Natural killer cell (primary cell): ENCODE measurements around the gene MVP. TPM values are rescaled to one million over a fixed set of nuclear protein-coding genes. Genes with fewer than 3 reads are reported as not detected.
"Not testable (repeated sequence)": the region's sequence is repeated elsewhere in the genome, so short reads cannot be mapped to it uniquely, and the experiment has no call there.

Experiments
- ATAC-seq, 3 donors: fragments of 150-1000 bp in 2 of 3; fragments of 200-7000 bp in 1 of 3; cut with Tn5 transposase; 1 replicate in 1 of 3; 2 replicates in 2 of 3; pipeline ENCODE4 v1.10.0; 2021; ENCODE audit warnings: mild to moderate bottlenecking in 2 of 3, moderate library complexity in 2 of 3
- DNase-seq, 2 donors: peaks; one replicate each; pipeline versions ENCODE4 v3.0.0 to v3.0.0-alpha.2; 2013 to 2021; ENCODE audit warnings: mixed read lengths in 1 of 2
- H3K27ac ChIP-seq: one replicate; pipeline ENCODE4 v1.5.1; 2013; ENCODE audit warnings: mild to moderate bottlenecking, low read length
- H3K27me3 ChIP-seq: one replicate; pipeline ENCODE4 v1.6.1; 2013; ENCODE audit warnings: low read length; ENCODE audit not compliant: control insufficient read depth, insufficient read depth
- H3K36me3 ChIP-seq: one replicate; pipeline ENCODE4 v1.6.1; 2013; ENCODE audit warnings: low read length; ENCODE audit not compliant: control insufficient read depth, insufficient read depth
- H3K4me1 ChIP-seq: one replicate; pipeline ENCODE4 v1.6.1; 2013; ENCODE audit warnings: low read length; ENCODE audit not compliant: control insufficient read depth, insufficient read depth
- H3K4me3 ChIP-seq: one replicate; pipeline ENCODE4 v1.5.1; 2013; ENCODE audit warnings: low read length
- H3K9me3 ChIP-seq: one replicate; pipeline ENCODE4 v1.6.1; 2013; ENCODE audit warnings: low read length; ENCODE audit not compliant: control insufficient read depth, insufficient read depth
- H3K27ac Mint-ChIP-seq, 2 donors: one replicate each; pipeline ENCODE4 v1.8.0; 2022; ENCODE audit warnings: mild to moderate bottlenecking in 2 of 2, mixed read lengths in 2 of 2, moderate library complexity in 1 of 2
- H3K27me3 Mint-ChIP-seq, 2 donors: one replicate each; pipeline ENCODE4 v1.8.0; 2022; ENCODE audit warnings: low read depth in 2 of 2, mixed read lengths in 2 of 2
- H3K36me3 Mint-ChIP-seq: one replicate; pipeline ENCODE4 v1.8.0; 2022; ENCODE audit warnings: mixed read lengths
- H3K4me1 Mint-ChIP-seq, 2 donors: one replicate each; pipeline ENCODE4 v1.8.0; 2022; ENCODE audit warnings: mixed read lengths in 2 of 2
- H3K4me3 Mint-ChIP-seq: one replicate; pipeline ENCODE4 v1.8.0; 2022; ENCODE audit warnings: mild to moderate bottlenecking, moderate library complexity, mixed read lengths
- H3K9me3 Mint-ChIP-seq, 2 donors: one replicate each; pipeline ENCODE4 v1.8.0; 2022; ENCODE audit warnings: mixed read lengths in 2 of 2
- WGBS: methylation state at CpG from one replicate; pipeline ENCODE4 v1.1.7; 2013; ENCODE audit warnings: missing lambda C conversion rate; ENCODE audit not compliant: insufficient coverage; 5-methylcytosine and 5-hydroxymethylcytosine counted together
- intact Hi-C: fragments of 100-400 bp; cut with micrococcal nuclease; formaldehyde crosslinking; loops from one replicate; pipeline ENCODE4 v1.14.2; 2022
- total RNA-seq, 4 donors: library from RNA; stranded (reverse); fragments of 120-200 nt in 1 of 4; gene quantifications; one replicate each; pipeline versions ENCODE4 v1.2.3 to v1.2.4, GENCODE V29; 2013 to 2022
- TF ChIP-seq, protein P1 (sequence below): fragments of 200-600 bp; IDR thresholded peaks from one replicate; pipeline ENCODE4 v1.8.0; 2022; ENCODE audit warnings: antibody characterized with exemption

The MVP gene
- total RNA-seq, 3 donors from 2014 or later (not counting 1 experiment from before 2014, with no cell fraction given) = 154 to 168 (median 163) TPM

DNA sequence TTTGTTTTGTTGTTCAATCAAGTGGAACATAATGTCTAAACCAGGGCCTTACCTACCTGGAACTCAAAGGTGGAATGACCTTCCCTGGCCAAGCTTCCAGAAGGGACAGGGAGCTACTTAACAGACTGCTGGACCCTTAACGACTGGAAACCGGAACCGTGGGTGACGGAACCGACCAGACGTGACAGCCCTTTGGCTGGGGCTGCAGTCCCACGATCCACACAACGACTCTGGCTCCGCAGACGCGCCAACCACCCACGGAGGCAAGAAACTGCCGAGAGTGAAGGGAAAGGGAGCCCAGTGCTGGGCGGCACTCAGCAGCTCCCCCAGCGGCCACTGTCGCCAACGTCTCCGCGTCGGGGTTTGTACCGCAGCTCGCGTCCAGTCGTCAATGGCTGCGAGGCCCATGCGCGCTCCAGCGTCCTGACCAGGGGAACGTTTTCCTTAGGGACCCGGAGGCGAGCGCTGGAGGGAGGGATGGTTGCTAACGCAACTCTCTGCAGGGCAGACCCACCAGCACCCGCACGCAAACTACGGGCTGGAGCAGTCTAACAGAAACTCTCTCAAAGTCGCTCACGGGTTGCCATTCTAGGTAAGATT is 35.3 kb upstream of the MVP start:
- H3K4me1 ChIP-seq = peaks cover 16% of the 10 kb centered on the region
- Mint-ChIP-seq H3K9me3 (no peaks in the 10 kb centered on the region), H3K4me1 (peaks cover 10 to 11% of the 10 kb centered on the region in 2 donors), H3K27me3 (no peaks in the 10 kb centered on the region), H3K36me3 (no peaks in the 10 kb centered on the region), H3K27ac (peak overlapping the region in 1 of 2 donors; percentile 61), H3K4me3 (peak overlapping the region; percentile 79)
- H3K27me3 ChIP-seq = no peaks in the 10 kb centered on the region
- no peaks in the 10 kb centered on the region for H3K36me3 ChIP-seq
- peak; percentile 70 to 87 for DNase-seq
- intact Hi-C loops = loop anchor here (1.0 kb wide), 1 partner anchor 40 kb away; the partner anchor contains the start of gene C16orf54
- 23% methylated on average over 36 of the region's 38 CpGs for WGBS
- no peak overlapping the region for H3K4me3 ChIP-seq
- no peaks in the 10 kb centered on the region for H3K9me3 ChIP-seq
- peak; percentile 93 to 99 (median 99) for ATAC-seq
- TF ChIP-seq, protein P1, sequence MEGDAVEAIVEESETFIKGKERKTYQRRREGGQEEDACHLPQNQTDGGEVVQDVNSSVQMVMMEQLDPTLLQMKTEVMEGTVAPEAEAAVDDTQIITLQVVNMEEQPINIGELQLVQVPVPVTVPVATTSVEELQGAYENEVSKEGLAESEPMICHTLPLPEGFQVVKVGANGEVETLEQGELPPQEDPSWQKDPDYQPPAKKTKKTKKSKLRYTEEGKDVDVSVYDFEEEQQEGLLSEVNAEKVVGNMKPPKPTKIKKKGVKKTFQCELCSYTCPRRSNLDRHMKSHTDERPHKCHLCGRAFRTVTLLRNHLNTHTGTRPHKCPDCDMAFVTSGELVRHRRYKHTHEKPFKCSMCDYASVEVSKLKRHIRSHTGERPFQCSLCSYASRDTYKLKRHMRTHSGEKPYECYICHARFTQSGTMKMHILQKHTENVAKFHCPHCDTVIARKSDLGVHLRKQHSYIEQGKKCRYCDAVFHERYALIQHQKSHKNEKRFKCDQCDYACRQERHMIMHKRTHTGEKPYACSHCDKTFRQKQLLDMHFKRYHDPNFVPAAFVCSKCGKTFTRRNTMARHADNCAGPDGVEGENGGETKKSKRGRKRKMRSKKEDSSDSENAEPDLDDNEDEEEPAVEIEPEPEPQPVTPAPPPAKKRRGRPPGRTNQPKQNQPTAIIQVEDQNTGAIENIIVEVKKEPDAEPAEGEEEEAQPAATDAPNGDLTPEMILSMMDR = peak; percentile 79
- H3K27ac ChIP-seq = no peak overlapping the region

DNA sequence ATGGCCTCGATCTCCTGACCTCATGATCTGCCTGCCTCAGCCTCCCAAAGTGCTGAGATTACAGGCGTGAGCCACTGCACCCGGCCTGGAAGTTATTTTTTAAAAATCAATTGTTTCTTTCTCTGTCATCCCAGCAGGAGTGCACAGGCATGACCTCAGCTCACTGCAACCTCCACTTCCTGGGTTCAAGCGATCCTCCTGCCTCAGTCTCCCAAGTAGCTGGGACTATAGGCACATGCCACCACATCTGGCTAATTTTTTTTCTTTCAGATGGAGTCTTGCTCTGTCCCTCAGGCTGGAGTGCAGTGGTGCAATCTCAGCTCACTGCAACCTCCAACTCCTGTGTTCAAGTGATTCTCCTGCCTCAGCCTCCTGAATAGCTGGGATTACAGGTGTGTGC is 33.1 kb upstream of the MVP start:
- H3K36me3 Mint-ChIP-seq, H3K36me3 ChIP-seq, H3K27me3 ChIP-seq, H3K9me3 Mint-ChIP-seq, H3K27ac Mint-ChIP-seq, H3K4me3 Mint-ChIP-seq, H3K27ac ChIP-seq, H3K27me3 Mint-ChIP-seq, H3K4me3 ChIP-seq, DNase-seq, intact Hi-C loops, H3K9me3 ChIP-seq, ATAC-seq: not testable (repeated sequence)
- H3K4me1 Mint-ChIP-seq = peaks cover 32% of the 10 kb centered on the region in 2 donors
- peaks cover 30% of the 10 kb centered on the region for H3K4me1 ChIP-seq
- 89% methylated on average over 4 of the region's 4 CpGs for WGBS

- peak overlapping the region; percentile 66 for H3K27ac ChIP-seq
- Mint-ChIP-seq H3K4me1 (peaks cover 48% of the 10 kb centered on the region in 2 donors), H3K4me3 (peak overlapping the region; percentile 96), H3K9me3 (no peaks in the 10 kb centered on the region), H3K27ac (peak overlapping the region; percentile 92), H3K27me3 (no peaks in the 10 kb centered on the region), H3K36me3 (no peaks in the 10 kb centered on the region)
- H3K4me1 ChIP-seq = peaks cover 40% of the 10 kb centered on the region
- no peaks in the 10 kb centered on the region for H3K27me3 ChIP-seq
- DNase-seq (no peak), ATAC-seq (no peak)
- intact Hi-C loops = loop anchor here (1.0 to 2.0 kb wide), 4 partner anchors 16 to 88 kb away; partner anchors contain the start of gene PAGR1
- no peaks in the 10 kb centered on the region for H3K9me3 ChIP-seq
- 76% methylated on average over 20 of the region's 20 CpGs for WGBS
- no peaks in the 10 kb centered on the region for H3K36me3 ChIP-seq
- TF ChIP-seq, protein P1 = no peak
- H3K4me3 ChIP-seq = peak overlapping the region; percentile 48
These were observed 30.5 kb upstream of the MVP start for GRCh38 chr16:29789775-29790182.

DNA sequence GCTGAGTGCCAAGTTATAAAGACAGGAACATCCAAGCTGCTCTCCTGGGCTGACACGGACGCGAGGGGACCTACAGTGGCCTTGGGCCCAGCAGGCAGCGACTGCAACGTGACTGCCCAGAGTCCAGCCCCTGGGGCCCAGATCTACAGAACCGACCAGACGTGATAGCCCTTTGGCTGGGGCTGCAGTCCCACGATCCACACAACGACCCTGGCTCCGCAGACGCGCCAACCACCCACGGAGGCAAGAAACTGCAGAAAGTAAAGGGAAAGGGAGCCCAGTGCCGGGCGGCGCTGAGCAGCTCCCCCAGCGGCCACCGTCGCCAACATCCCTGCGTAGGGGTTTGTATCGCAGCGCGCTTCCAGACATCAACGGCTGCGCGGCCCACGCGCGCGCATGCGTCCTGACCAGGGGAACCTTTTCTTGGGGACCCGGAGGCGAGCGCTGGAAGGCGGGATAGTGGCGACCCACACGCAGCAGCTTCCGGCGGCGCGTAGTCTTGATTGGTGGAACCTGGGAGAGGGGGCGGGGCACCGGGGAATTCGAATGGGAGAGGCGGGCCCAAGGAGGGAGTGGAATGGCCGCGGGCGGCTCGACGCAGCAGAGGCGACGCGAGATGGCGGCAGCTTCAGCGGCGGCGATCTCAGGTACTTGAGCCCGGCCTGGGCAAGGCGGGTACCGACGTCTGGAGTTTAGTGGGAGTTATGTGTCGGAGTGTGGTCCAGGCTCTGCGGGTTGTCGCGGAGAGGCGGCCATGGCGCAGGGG is 29.9 kb upstream of the MVP start, which contains the start of gene KIF22:
KIF22 (plus strand) TSS at position 569 of the 766 bp plus-strand sequence; CDS start at position 578, 9 bp downstream.
- under 1% methylated on average over 67 of the region's 67 CpGs for WGBS
- H3K4me1 ChIP-seq = peaks cover 34% of the 10 kb centered on the region
- Mint-ChIP-seq H3K27ac (peak within 1 kb of the TSS; percentile 92), H3K27me3 (no peaks in the 10 kb centered on the region), H3K9me3 (no peaks in the 10 kb centered on the region), H3K4me3 (peak within 1 kb of the TSS; percentile 96), H3K4me1 (peaks cover 43% of the 10 kb centered on the region in 2 donors), H3K36me3 (no peaks in the 10 kb centered on the region)
- H3K9me3 ChIP-seq = no peaks in the 10 kb centered on the region
- peak within 1 kb of the TSS; percentile 82 for H3K27ac ChIP-seq
- DNase-seq (peak; percentile 99 to 100), ATAC-seq (peak; percentile 92 to 97 (median 93))
- no peaks in the 10 kb centered on the region for H3K36me3 ChIP-seq
- TF ChIP-seq, protein P1 = peak; percentile 79
- peak within 1 kb of the TSS; percentile 99 for H3K4me3 ChIP-seq
- H3K27me3 ChIP-seq = no peaks in the 10 kb centered on the region
- intact Hi-C loops = loop anchor here (1.0 to 2.0 kb wide), 4 partner anchors 15 to 89 kb away; partner anchors contain the start of gene PAGR1
